HepG2 (cell line): ENCODE data around the gene FER1L5. TPM values are rescaled to one million over a fixed set of nuclear protein-coding genes. Genes with fewer than 3 reads are reported as not detected.

ENCODE experiments used
- ELF1 ChIP-seq: sonication (generic); formaldehyde crosslinking; IDR thresholded peaks from 2 replicates; pipeline ENCODE4 v1.4.0; 2020; ENCODE audit warnings: missing genetic modification reagents
- ELF4 ChIP-seq: sonication (generic); formaldehyde crosslinking; IDR thresholded peaks from 2 replicates; pipeline ENCODE4 v1.5.0; 2020; ENCODE audit warnings: missing genetic modification reagents, mild to moderate bottlenecking, moderate library complexity, borderline replicate concordance
- GFI1 ChIP-seq: sonication (generic); formaldehyde crosslinking; IDR thresholded peaks from 2 replicates; pipeline ENCODE4 v1.5.0; 2020; ENCODE audit warnings: missing genetic modification reagents, mild to moderate bottlenecking, borderline replicate concordance
- HDAC2 ChIP-seq: sonication (generic); formaldehyde crosslinking; IDR thresholded peaks from 2 replicates; pipeline ENCODE4 v1.4.0; 2020; ENCODE audit warnings: missing genetic modification reagents
- HIVEP1 ChIP-seq: sonication (generic); formaldehyde crosslinking; IDR thresholded peaks from 2 replicates; pipeline ENCODE4 v1.4.0; 2020; ENCODE audit warnings: mild to moderate bottlenecking, missing genetic modification reagents
- HNRNPL ChIP-seq: fragments of 200-400 bp; formaldehyde crosslinking; IDR thresholded peaks from 2 replicates; pipeline ENCODE4 v1.6.1; 2017; ENCODE audit warnings: mild to moderate bottlenecking, low read depth, low read length
- SCMH1 ChIP-seq: sonication (generic); formaldehyde crosslinking; IDR thresholded peaks from 2 replicates; pipeline ENCODE4 v1.9.0; 2021; ENCODE audit warnings: missing genetic modification reagents, mild to moderate bottlenecking, borderline replicate concordance
- ZNF337 ChIP-seq: sonication (generic); formaldehyde crosslinking; IDR thresholded peaks from 2 replicates; pipeline ENCODE4 v1.5.1; 2020; ENCODE audit warnings: missing genetic modification reagents, low read depth, mild to moderate bottlenecking, borderline replicate concordance
- ZNF558 ChIP-seq: sonication (generic); formaldehyde crosslinking; IDR thresholded peaks from 2 replicates; pipeline ENCODE4 v1.9.0; 2022; ENCODE audit warnings: mild to moderate bottlenecking, missing genetic modification reagents, borderline replicate concordance
- ZNF737 ChIP-seq: sonication (generic); formaldehyde crosslinking; IDR thresholded peaks from 2 replicates; pipeline ENCODE4 v1.5.0; 2020; ENCODE audit warnings: missing genetic modification reagents, mild to moderate bottlenecking, borderline replicate concordance
- ZNF747 ChIP-seq: sonication (generic); formaldehyde crosslinking; IDR thresholded peaks from 2 replicates; pipeline ENCODE4 v1.8.1; 2023; ENCODE audit warnings: missing genetic modification reagents, mild to moderate bottlenecking, borderline replicate concordance
- polyA plus RNA-seq, 8 experiments: library from polyadenylated mRNA; depleted of rRNA in 3 of 8; stranded (reverse) in 7 of 8; unstranded in 1 of 8; fragments of >200 nt; fragmentation: Illumina TruSeq in 4 of 8; extraction: Trizol in 4 of 8; gene quantifications; 2 replicates each; pipeline versions ENCODE4 v1.2.1 to v1.2.3, GENCODE V29; 2011 to 2016; ENCODE audit warnings: low read depth in 4 of 8, missing spikeins in 1 of 8, mixed read lengths in 1 of 8; ENCODE audit not compliant: insufficient read depth in 1 of 8
- total RNA-seq, 5 experiments: library from RNA; depleted of rRNA; stranded (reverse); fragments of >200 nt; fragmentation: Illumina TruSeq; extraction: Trizol; gene quantifications; 2 replicates each; pipeline ENCODE4 v1.2.3, GENCODE V29; 2016; ENCODE audit warnings: low read depth in 1 of 5
- TF ChIP-seq, protein P1 (sequence below): sonication (generic); formaldehyde crosslinking; IDR thresholded peaks from 2 replicates; pipeline ENCODE4 v1.4.0; 2020; ENCODE audit warnings: mild to moderate bottlenecking, missing genetic modification reagents
- TF ChIP-seq, protein P2 (sequence below): sonication (generic); formaldehyde crosslinking; IDR thresholded peaks from 2 replicates; pipeline ENCODE4 v1.5.0; 2020; ENCODE audit warnings: mild to moderate bottlenecking, missing genetic modification reagents

Gene FER1L5
- total and polyA plus RNA-seq, 2 of the 13 experiments (the other 11 are each of a cell fraction or from before 2014, with no cell fraction given) = 0.02 to 0.08 TPM

DNA sequence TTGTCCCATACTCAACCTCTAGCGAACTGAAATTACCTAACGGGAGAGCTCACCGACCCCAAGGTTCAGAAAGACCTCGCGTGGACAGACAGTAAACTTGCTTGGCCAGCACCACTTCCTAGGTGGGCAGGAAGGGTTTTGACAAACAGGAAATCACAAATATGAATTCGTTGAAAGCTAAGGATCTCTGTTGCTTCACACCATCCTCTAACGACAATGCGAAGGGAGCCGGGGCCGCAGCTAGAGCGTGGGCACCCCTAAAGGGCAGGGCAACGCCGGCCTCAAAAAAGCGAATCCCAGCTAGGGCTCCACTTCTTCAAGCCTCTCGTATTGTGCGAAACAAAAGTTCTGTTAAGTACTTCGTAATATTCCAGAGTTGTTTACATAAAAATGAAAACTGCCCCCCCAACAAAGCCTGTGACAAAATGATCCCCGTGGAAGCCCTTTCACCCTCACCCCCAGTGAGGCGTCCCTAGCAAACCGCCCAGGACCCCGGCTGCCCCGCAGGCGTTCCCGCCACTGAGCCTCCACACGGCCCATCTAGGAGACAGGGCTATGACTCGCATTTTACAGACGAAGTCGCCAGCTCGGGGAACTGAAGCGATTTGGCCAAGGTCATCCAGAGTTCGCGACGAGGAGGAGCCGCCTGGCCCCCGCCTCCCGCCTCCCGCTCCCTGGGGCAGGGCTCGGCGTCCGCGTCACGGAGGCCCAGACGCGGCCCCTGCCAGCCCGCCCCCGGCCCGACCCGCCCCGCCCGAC is 5.0 kb upstream of the FER1L5 start (continued):
- TF ChIP-seq, protein P1, sequence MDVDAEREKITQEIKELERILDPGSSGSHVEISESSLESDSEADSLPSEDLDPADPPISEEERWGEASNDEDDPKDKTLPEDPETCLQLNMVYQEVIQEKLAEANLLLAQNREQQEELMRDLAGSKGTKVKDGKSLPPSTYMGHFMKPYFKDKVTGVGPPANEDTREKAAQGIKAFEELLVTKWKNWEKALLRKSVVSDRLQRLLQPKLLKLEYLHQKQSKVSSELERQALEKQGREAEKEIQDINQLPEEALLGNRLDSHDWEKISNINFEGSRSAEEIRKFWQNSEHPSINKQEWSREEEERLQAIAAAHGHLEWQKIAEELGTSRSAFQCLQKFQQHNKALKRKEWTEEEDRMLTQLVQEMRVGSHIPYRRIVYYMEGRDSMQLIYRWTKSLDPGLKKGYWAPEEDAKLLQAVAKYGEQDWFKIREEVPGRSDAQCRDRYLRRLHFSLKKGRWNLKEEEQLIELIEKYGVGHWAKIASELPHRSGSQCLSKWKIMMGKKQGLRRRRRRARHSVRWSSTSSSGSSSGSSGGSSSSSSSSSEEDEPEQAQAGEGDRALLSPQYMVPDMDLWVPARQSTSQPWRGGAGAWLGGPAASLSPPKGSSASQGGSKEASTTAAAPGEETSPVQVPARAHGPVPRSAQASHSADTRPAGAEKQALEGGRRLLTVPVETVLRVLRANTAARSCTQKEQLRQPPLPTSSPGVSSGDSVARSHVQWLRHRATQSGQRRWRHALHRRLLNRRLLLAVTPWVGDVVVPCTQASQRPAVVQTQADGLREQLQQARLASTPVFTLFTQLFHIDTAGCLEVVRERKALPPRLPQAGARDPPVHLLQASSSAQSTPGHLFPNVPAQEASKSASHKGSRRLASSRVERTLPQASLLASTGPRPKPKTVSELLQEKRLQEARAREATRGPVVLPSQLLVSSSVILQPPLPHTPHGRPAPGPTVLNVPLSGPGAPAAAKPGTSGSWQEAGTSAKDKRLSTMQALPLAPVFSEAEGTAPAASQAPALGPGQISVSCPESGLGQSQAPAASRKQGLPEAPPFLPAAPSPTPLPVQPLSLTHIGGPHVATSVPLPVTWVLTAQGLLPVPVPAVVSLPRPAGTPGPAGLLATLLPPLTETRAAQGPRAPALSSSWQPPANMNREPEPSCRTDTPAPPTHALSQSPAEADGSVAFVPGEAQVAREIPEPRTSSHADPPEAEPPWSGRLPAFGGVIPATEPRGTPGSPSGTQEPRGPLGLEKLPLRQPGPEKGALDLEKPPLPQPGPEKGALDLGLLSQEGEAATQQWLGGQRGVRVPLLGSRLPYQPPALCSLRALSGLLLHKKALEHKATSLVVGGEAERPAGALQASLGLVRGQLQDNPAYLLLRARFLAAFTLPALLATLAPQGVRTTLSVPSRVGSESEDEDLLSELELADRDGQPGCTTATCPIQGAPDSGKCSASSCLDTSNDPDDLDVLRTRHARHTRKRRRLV (CRISPR knock-in tag) = peak; percentile 20
- TF ChIP-seq ZNF337 (CRISPR knock-in tag) (0 out of 2 replicates have a peak, but pooled peaks have one; percentile 17), ELF4 (CRISPR knock-in tag) (peak; percentile 6; the same call in 1 of the 2 replicates), HDAC2 (CRISPR knock-in tag) (no peak), HIVEP1 (peak; percentile 3; the same call in 1 of the 2 replicates), GFI1 (CRISPR knock-in tag) (0 out of 2 replicates have a peak, but pooled peaks have one; percentile 9), ZNF558 (peak; percentile 71; the same call in 1 of the 2 replicates), ELF1 (0 out of 2 replicates have a peak, but pooled peaks have one; percentile 14), ZNF747 (peak; percentile 9; the same call in 1 of the 2 replicates), HNRNPL (0 out of 2 replicates have a peak, but pooled peaks have one; percentile 18), ZNF737 (CRISPR knock-in tag) (peak; percentile 66; the same call in 1 of the 2 replicates), SCMH1 (CRISPR knock-in tag) (no peak)
- TF ChIP-seq, protein P2, sequence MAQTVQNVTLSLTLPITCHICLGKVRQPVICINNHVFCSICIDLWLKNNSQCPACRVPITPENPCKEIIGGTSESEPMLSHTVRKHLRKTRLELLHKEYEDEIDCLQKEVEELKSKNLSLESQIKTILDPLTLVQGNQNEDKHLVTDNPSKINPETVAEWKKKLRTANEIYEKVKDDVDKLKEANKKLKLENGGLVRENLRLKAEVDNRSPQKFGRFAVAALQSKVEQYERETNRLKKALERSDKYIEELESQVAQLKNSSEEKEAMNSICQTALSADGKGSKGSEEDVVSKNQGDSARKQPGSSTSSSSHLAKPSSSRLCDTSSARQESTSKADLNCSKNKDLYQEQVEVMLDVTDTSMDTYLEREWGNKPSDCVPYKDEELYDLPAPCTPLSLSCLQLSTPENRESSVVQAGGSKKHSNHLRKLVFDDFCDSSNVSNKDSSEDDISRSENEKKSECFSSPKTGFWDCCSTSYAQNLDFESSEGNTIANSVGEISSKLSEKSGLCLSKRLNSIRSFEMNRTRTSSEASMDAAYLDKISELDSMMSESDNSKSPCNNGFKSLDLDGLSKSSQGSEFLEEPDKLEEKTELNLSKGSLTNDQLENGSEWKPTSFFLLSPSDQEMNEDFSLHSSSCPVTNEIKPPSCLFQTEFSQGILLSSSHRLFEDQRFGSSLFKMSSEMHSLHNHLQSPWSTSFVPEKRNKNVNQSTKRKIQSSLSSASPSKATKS (CRISPR knock-in tag) = no peak
